Trophoblast cell (in vitro differentiated cells and primary cell): ENCODE measurements around the gene NCOR2.
A peak's percentile ranks its signal among the peaks of the same experiment; 100 is the strongest.

Experiments used
- DNase-seq, 2 donors: peaks; one replicate each; pipeline ENCODE4 v3.0.0-alpha.2; 2016
- H2AFZ ChIP-seq: 2 replicates; pipeline ENCODE4 v1.6.1; 2013; ENCODE audit warnings: low read length, moderate library complexity, mild to moderate bottlenecking; ENCODE audit not compliant: insufficient read depth, poor library complexity
- H2AK5ac ChIP-seq: 2 replicates; pipeline ENCODE4 v1.6.1; 2013; ENCODE audit warnings: mild to moderate bottlenecking, low read length
- H2BK120ac ChIP-seq: 2 replicates; pipeline ENCODE4 v1.6.1; 2013; ENCODE audit warnings: low read length, mild to moderate bottlenecking, moderate library complexity; ENCODE audit not compliant: insufficient read depth, poor library complexity
- H2BK12ac ChIP-seq: 2 replicates; pipeline ENCODE4 v1.6.1; 2013; ENCODE audit warnings: mild to moderate bottlenecking, low read length, moderate library complexity
- H2BK5ac ChIP-seq: 2 replicates; pipeline ENCODE4 v1.6.1; 2013; ENCODE audit warnings: low read length, low read depth, moderate library complexity, mild to moderate bottlenecking; ENCODE audit not compliant: poor library complexity
- H3K14ac ChIP-seq: 2 replicates; pipeline ENCODE4 v1.6.1; 2013; ENCODE audit warnings: mild to moderate bottlenecking, low read length
- H3K18ac ChIP-seq: 2 replicates; pipeline ENCODE4 v1.6.1; 2013; ENCODE audit warnings: mild to moderate bottlenecking, low read length
- H3K23ac ChIP-seq: 2 replicates; pipeline ENCODE4 v1.6.1; 2013; ENCODE audit warnings: low read length
- H3K27ac ChIP-seq: 2 replicates; pipeline ENCODE4 v1.5.1; 2013; ENCODE audit warnings: low read depth, mild to moderate bottlenecking, inconsistent platforms, low read length, moderate library complexity
- H3K27me3 ChIP-seq: 2 replicates; pipeline ENCODE4 v1.6.1; 2013; ENCODE audit warnings: inconsistent platforms, mild to moderate bottlenecking, low read length, moderate library complexity; ENCODE audit not compliant: insufficient read depth
- H3K36me3 ChIP-seq, 2 experiments: 1 replicate in 1 of 2; 2 replicates in 1 of 2; pipeline ENCODE4 v1.6.1; 2013; ENCODE audit warnings: low read length in 2 of 2, mild to moderate bottlenecking in 2 of 2, moderate library complexity in 1 of 2; ENCODE audit not compliant: insufficient read depth in 2 of 2, control insufficient read depth in 1 of 2
- H3K4ac ChIP-seq: 2 replicates; pipeline ENCODE4 v1.6.1; 2013; ENCODE audit warnings: low read depth, mild to moderate bottlenecking, low read length, moderate library complexity
- H3K4me1 ChIP-seq, 2 experiments: 1 replicate in 1 of 2; 2 replicates in 1 of 2; pipeline ENCODE4 v1.6.1; 2013; ENCODE audit warnings: low read length in 2 of 2, mild to moderate bottlenecking in 2 of 2, moderate library complexity in 1 of 2; ENCODE audit not compliant: insufficient read depth in 2 of 2, control insufficient read depth in 1 of 2
- H3K4me2 ChIP-seq: 2 replicates; pipeline ENCODE4 v1.6.1; 2013; ENCODE audit warnings: inconsistent platforms, mild to moderate bottlenecking, low read length, moderate library complexity
- H3K4me3 ChIP-seq: 2 replicates; pipeline ENCODE4 v1.5.1; 2013; ENCODE audit warnings: mild to moderate bottlenecking, low read depth, low read length, inconsistent platforms
- H3K79me1 ChIP-seq: one replicate; pipeline ENCODE4 v1.6.1; 2013; ENCODE audit warnings: low read length
- H3K79me2 ChIP-seq: 2 replicates; pipeline ENCODE4 v1.6.1; 2013; ENCODE audit warnings: low read length, mild to moderate bottlenecking; ENCODE audit not compliant: control insufficient read depth, insufficient read depth, poor library complexity
- H3K9ac ChIP-seq: 2 replicates; pipeline ENCODE4 v1.6.1; 2013; ENCODE audit warnings: mild to moderate bottlenecking, low read length
- H3K9me3 ChIP-seq: 2 replicates; pipeline ENCODE4 v1.6.1; 2013; ENCODE audit warnings: low read depth, mild to moderate bottlenecking, control low read depth, inconsistent platforms, low read length; ENCODE audit not compliant: insufficient read depth
- H4K12ac ChIP-seq: 2 replicates; pipeline ENCODE4 v1.6.1; 2013; ENCODE audit warnings: low read depth, mild to moderate bottlenecking, low read length, moderate library complexity
- H4K8ac ChIP-seq: 2 replicates; pipeline ENCODE4 v1.6.1; 2013; ENCODE audit warnings: low read depth, mild to moderate bottlenecking, low read length, moderate library complexity
- H4K91ac ChIP-seq: one replicate; pipeline ENCODE4 v1.6.1; 2013; ENCODE audit warnings: low read depth, mild to moderate bottlenecking, low read length, moderate library complexity
- WGBS: extraction: QIAGEN DNeasy Blood & Tissue Kit; methylation state at CpG from one replicate; pipeline ENCODE4 v1.1.7; 2013; ENCODE audit warnings: missing lambda C conversion rate; ENCODE audit not compliant: insufficient read length, insufficient coverage; ENCODE audit errors: extremely low coverage; 5-methylcytosine and 5-hydroxymethylcytosine counted together

NCOR2 gene

DNA sequence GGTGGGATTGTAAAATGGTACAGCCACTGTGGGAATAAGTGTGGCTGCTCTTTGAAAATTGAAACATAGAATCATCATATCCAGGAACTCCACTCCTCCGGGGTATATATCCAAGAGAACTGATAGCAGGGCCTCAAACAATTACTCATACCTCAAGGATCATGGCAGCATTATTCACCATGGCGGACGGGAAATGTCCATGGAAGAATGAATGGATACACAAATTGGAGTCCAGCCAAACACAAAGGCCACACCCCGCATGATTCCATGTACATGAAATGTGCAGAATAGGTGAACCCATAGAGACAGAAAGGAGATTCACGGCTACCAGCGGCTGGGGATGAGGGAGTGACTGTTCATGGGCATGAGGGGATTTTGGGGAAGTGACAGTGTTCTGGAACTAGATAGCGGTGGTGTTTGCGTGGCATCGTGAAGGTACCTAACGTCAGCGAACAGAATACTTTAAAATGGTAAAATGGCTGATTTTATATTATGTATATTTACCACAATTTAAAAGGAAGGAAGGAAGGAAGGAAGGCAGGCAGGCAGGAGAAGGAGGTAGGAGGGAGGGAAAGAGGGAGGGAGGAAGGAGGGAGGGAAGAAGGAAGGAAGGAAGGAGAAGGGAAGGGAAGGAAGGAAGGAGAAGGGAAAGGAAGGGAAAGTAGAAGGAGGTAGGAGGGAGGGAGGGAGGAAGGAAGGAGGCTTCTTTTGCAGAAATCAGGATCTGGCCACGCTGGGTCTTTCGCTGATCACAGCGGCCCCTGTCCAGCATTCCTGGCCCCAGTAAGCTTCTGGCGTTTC lies 14.1 kb upstream of the NCOR2 start:
- Histone ChIP-seq H2BK12ac (no peak overlapping the region), H3K23ac (no peak overlapping the region), H3K18ac (no peak overlapping the region), H3K9me3 (peaks cover 14% of the 10 kb centered on the region), H3K4ac (no peak overlapping the region), H4K12ac (no peak overlapping the region), H2AFZ (no peak overlapping the region), H4K8ac (no peak overlapping the region), H3K27me3 (no peaks in the 10 kb centered on the region), H3K27ac (no peak overlapping the region), H3K79me2 (no peaks in the 10 kb centered on the region), H3K14ac (no peak overlapping the region), H3K4me2 (no peak overlapping the region), H3K9ac (no peak overlapping the region), H2AK5ac (no peak overlapping the region), H3K4me1 (peaks cover 6 to 10% of the 10 kb centered on the region in 2 experiments), H2BK120ac (no peak overlapping the region), H2BK5ac (no peak overlapping the region), H4K91ac (no peak overlapping the region), H3K4me3 (no peak overlapping the region), H3K36me3 (no peaks in the 10 kb centered on the region), H3K79me1 (peaks cover 4% of the 10 kb centered on the region)
- DNase-seq = no peak
- WGBS = no CpG with 5 or more reads among the region's 15 CpGs

GRCh38 chr12:124579921-124580517 lies 12.6 kb upstream of the NCOR2 start:
- H3K18ac ChIP-seq = no peak overlapping the region
- peaks cover 14% of the 10 kb centered on the region for H3K9me3 ChIP-seq
- H4K12ac ChIP-seq = no peak overlapping the region
- no peak overlapping the region for H2BK5ac ChIP-seq
- no CpG with 5 or more reads among the region's 5 CpGs for WGBS
- H4K91ac ChIP-seq = no peak overlapping the region
- no peak overlapping the region for H2BK120ac ChIP-seq
- no peak overlapping the region for H4K8ac ChIP-seq
- H3K36me3 ChIP-seq = no peaks in the 10 kb centered on the region
- H3K14ac ChIP-seq = no peak overlapping the region
- H2BK12ac ChIP-seq = no peak overlapping the region
- H2AK5ac ChIP-seq = no peak overlapping the region
- no peak overlapping the region for H3K9ac ChIP-seq
- no peak overlapping the region for H3K4me3 ChIP-seq
- H3K4me2 ChIP-seq = no peak overlapping the region
- H3K79me2 ChIP-seq = no peaks in the 10 kb centered on the region
- DNase-seq = peak in 1 of 2 donors; percentile 5
- no peak overlapping the region for H3K4ac ChIP-seq
- H3K27me3 ChIP-seq = no peaks in the 10 kb centered on the region
- H3K4me1 ChIP-seq = peaks cover 6 to 10% of the 10 kb centered on the region in 2 experiments
- H3K79me1 ChIP-seq = peaks cover 4% of the 10 kb centered on the region
- H2AFZ ChIP-seq = no peak overlapping the region
- no peak overlapping the region for H3K23ac ChIP-seq
- H3K27ac ChIP-seq = no peak overlapping the region

DNA sequence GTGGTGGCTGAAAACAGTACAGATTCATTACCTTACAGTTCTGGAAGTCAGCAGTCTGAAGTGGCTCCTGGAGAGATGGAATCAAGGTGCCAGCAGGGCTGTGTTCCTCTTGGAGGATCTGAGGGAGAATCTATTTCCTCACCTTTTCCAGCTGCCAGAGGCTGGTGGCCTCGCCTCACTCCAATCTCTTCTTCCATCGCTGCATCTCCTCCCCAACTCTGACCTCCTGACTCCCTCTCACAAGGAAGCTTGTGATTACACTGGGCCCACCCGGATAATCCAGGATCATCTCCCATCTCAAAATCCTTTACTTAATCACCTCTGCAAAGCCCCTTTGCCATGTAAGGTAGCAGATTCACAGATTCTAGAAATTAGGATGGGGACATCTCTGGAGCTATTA lies 11.4 kb upstream of the NCOR2 start:
- Histone ChIP-seq H3K79me2 (no peaks in the 10 kb centered on the region), H3K79me1 (peaks cover 4% of the 10 kb centered on the region), H4K91ac (peak overlapping the region; percentile 73), H4K8ac (no peak overlapping the region), H3K4me3 (no peak overlapping the region), H3K27me3 (no peaks in the 10 kb centered on the region), H2AFZ (no peak overlapping the region), H3K14ac (no peak overlapping the region), H2AK5ac (no peak overlapping the region), H3K36me3 (no peaks in the 10 kb centered on the region), H2BK120ac (no peak overlapping the region), H4K12ac (no peak overlapping the region), H3K9me3 (peaks cover 14% of the 10 kb centered on the region), H3K23ac (no peak overlapping the region), H3K4me2 (no peak overlapping the region), H3K9ac (no peak overlapping the region), H2BK5ac (no peak overlapping the region), H3K4ac (no peak overlapping the region), H3K27ac (no peak overlapping the region), H3K18ac (no peak overlapping the region), H2BK12ac (no peak overlapping the region), H3K4me1 (peaks cover 6 to 10% of the 10 kb centered on the region in 2 experiments)
- DNase-seq = no peak
- no CpG with 5 or more reads among the region's 3 CpGs for WGBS

- H3K9ac ChIP-seq = no peak overlapping the region
- H3K18ac ChIP-seq = no peak overlapping the region
- H2BK120ac ChIP-seq = peak overlapping the region; percentile 60
- H2AK5ac ChIP-seq = peak overlapping the region; percentile 11
- peak overlapping the region; percentile 10 for H3K4ac ChIP-seq
- no peak overlapping the region for H4K12ac ChIP-seq
- H3K4me2 ChIP-seq = no peak overlapping the region
- H3K4me1 ChIP-seq = peaks cover 6 to 10% of the 10 kb centered on the region in 2 experiments
- H2BK12ac ChIP-seq = peak overlapping the region; percentile 56
- no peak overlapping the region for H2AFZ ChIP-seq
- peak overlapping the region; percentile 34 for H3K14ac ChIP-seq
- H3K27me3 ChIP-seq = no peaks in the 10 kb centered on the region
- H3K23ac ChIP-seq = no peak overlapping the region
- H3K36me3 ChIP-seq = no peaks in the 10 kb centered on the region
- H3K4me3 ChIP-seq = no peak overlapping the region
- peak overlapping the region; percentile 73 for H4K91ac ChIP-seq
- H3K79me1 ChIP-seq = peaks cover 4% of the 10 kb centered on the region
- H3K79me2 ChIP-seq = no peaks in the 10 kb centered on the region
- DNase-seq = no peak
- peak overlapping the region; percentile 53 for H2BK5ac ChIP-seq
- peaks cover 13% of the 10 kb centered on the region for H3K9me3 ChIP-seq
- H4K8ac ChIP-seq = no peak overlapping the region
- H3K27ac ChIP-seq = no peak overlapping the region
- no CpG with 5 or more reads among the region's 8 CpGs for WGBS
Observed at GRCh38 chr12:124578445-124578844, 11.0 kb upstream of the NCOR2 start.
